ENCODE results near the gene UTP20.

- TF ChIP-seq EZH2phosphoT487 (IDR thresholded peaks at IDR 0.05; ENCODE audit: insufficient read depth, low read depth) (no peak), EZH2 (IDR thresholded peaks at IDR 0.05; ENCODE audit: insufficient read depth, poor library complexity, severe bottlenecking) (no peak)
These were observed 49.4 kb upstream of the UTP20 start for GRCh38 chr12:101230547-101230946.

Measured in GM23248 (cell line).